Activated B cell treated with CpG ODN at 0.5 μM for 24 hours (primary cell): Measurements from ENCODE around the gene LIN52. TPM values are rescaled to one million over a fixed set of nuclear protein-coding genes. Genes with fewer than 3 reads are reported as not detected.

Experiments
- ATAC-seq: fragments of 200-7000 bp; cut with Tn5 transposase; one replicate; pipeline ENCODE4 v1.10.0; 2021; ENCODE audit warnings: low read depth, mild to moderate bottlenecking, moderate library complexity
- CTCF ChIA-PET: fragments of 350-600 bp; sonication (Branson Sonifier 250); formaldehyde crosslinking; loops from one replicate; lab custom pipeline; 2021; ENCODE audit warnings: antibody characterized with exemption; lab: Charles Lee
- POLR2A ChIA-PET: fragments of 350-600 bp; sonication (Branson Sonifier 250); formaldehyde crosslinking; loops from one replicate; lab custom pipeline; 2021; ENCODE audit warnings: antibody characterized with exemption; lab: Charles Lee
- DNase-seq: peaks from one replicate; pipeline ENCODE4 v3.0.0; 2022
- H3K27ac Mint-ChIP-seq: one replicate; pipeline ENCODE4 v1.8.0; 2020; ENCODE audit warnings: mixed read lengths
- H3K27me3 Mint-ChIP-seq: one replicate; pipeline ENCODE4 v1.8.0; 2021; ENCODE audit warnings: mixed read lengths
- H3K36me3 Mint-ChIP-seq: one replicate; pipeline ENCODE4 v1.8.0; 2021; ENCODE audit warnings: low read depth, mixed read lengths
- H3K4me1 Mint-ChIP-seq: one replicate; pipeline ENCODE4 v1.8.0; 2021; ENCODE audit warnings: mixed read lengths
- H3K4me3 Mint-ChIP-seq: one replicate; pipeline ENCODE4 v1.8.0; 2020; ENCODE audit warnings: mild to moderate bottlenecking, mixed read lengths
- H3K9me3 Mint-ChIP-seq: one replicate; pipeline ENCODE4 v1.8.0; 2020; ENCODE audit warnings: mixed read lengths
- CTCF ChIP-seq: fragments of 200-600 bp; IDR thresholded peaks from one replicate; pipeline ENCODE4 v1.8.0; 2022; ENCODE audit warnings: antibody characterized with exemption, mild to moderate bottlenecking
- intact Hi-C: fragments of 100-400 bp; cut with micrococcal nuclease; formaldehyde crosslinking; loops from one replicate; pipeline ENCODE4 v1.15.1; 2024
- total RNA-seq: library from RNA; stranded (reverse); gene quantifications from 2 replicates; pipeline ENCODE4 v1.2.3, GENCODE V29; 2022

Gene LIN52
- total RNA-seq, 1 donor from 2014 or later = 12.4 TPM

- POLR2A ChIA-PET = no interaction called here
- DNase-seq (no peak), ATAC-seq (no peak)
- Mint-ChIP-seq H3K27me3 (no peaks in the 10 kb centered on the region), H3K4me3 (no peak overlapping the region), H3K4me1 (no peaks in the 10 kb centered on the region), H3K9me3 (no peaks in the 10 kb centered on the region), H3K27ac (no peak overlapping the region), H3K36me3 (peaks cover 29% of the 10 kb centered on the region)
- CTCF ChIA-PET = no interaction called here
- TF ChIP-seq CTCF = no peak
- intact Hi-C loops = no loop called here
These were observed 110.9 kb downstream of the LIN52 start for GRCh38 chr14:74195623-74196022.

- no peak for DNase-seq
These were observed 113.9 kb downstream of the LIN52 start for GRCh38 chr14:74198441-74199234.

GRCh38 chr14:74202113-74202512 is 117.4 kb downstream of the LIN52 start:
- ChIA-PET CTCF (no interaction called here), POLR2A (no interaction called here)
- intact Hi-C loops = no loop called here
- no peaks in the 10 kb centered on the region for H3K4me1 Mint-ChIP-seq
- no peak overlapping the region for H3K27ac Mint-ChIP-seq
- no peak overlapping the region for H3K4me3 Mint-ChIP-seq
- no peak for TF ChIP-seq CTCF
- no peaks in the 10 kb centered on the region for H3K9me3 Mint-ChIP-seq
- ATAC-seq (no peak), DNase-seq (no peak)
- H3K27me3 Mint-ChIP-seq = no peaks in the 10 kb centered on the region
- H3K36me3 Mint-ChIP-seq = peaks cover 41% of the 10 kb centered on the region

More at GRCh38 chr14:74198441-74199234, 113.9 kb downstream of the LIN52 start:
- intact Hi-C loops = no loop called here
- H3K27ac Mint-ChIP-seq = no peak overlapping the region
- no peak overlapping the region for H3K4me3 Mint-ChIP-seq
- peaks cover 41% of the 10 kb centered on the region for H3K36me3 Mint-ChIP-seq
- ATAC-seq = no peak
- no peaks in the 10 kb centered on the region for H3K9me3 Mint-ChIP-seq
- ChIA-PET CTCF (interaction anchor here (0.7 kb wide), 1 partner anchor 163 kb away, joined by 3 read pairs; no protein-coding TSS in a partner anchor), POLR2A (no interaction called here)
- H3K27me3 Mint-ChIP-seq = no peaks in the 10 kb centered on the region
- TF ChIP-seq CTCF = no peak
- H3K4me1 Mint-ChIP-seq = no peaks in the 10 kb centered on the region

GRCh38 chr14:74203639-74204038 is 118.9 kb downstream of the LIN52 start:
- Mint-ChIP-seq H3K4me1 (no peaks in the 10 kb centered on the region), H3K27ac (no peak overlapping the region), H3K4me3 (no peak overlapping the region), H3K9me3 (no peaks in the 10 kb centered on the region), H3K27me3 (no peaks in the 10 kb centered on the region), H3K36me3 (peaks cover 39% of the 10 kb centered on the region)
- intact Hi-C loops = no loop called here
- DNase-seq = no peak
- ATAC-seq = no peak
- POLR2A ChIA-PET = no interaction called here
- CTCF ChIA-PET = no interaction called here
- no peak for TF ChIP-seq CTCF

GRCh38 chr14:74204491-74204890 is 119.7 kb downstream of the LIN52 start:
- ChIA-PET POLR2A (no interaction called here), CTCF (no interaction called here)
- Mint-ChIP-seq H3K36me3 (peaks cover 30% of the 10 kb centered on the region), H3K27ac (no peak overlapping the region), H3K4me1 (no peaks in the 10 kb centered on the region), H3K4me3 (no peak overlapping the region), H3K27me3 (no peaks in the 10 kb centered on the region), H3K9me3 (no peaks in the 10 kb centered on the region)
- intact Hi-C loops = no loop called here
- no peak for DNase-seq
- no peak for TF ChIP-seq CTCF
- no peak for ATAC-seq
